Measurements from ENCODE around the gene NHEJ1.

- TF ChIP-seq POLR2A (IDR thresholded peaks at IDR 0.05) (no peak), CTCF (IDR thresholded peaks at IDR 0.05) (no peak)
Measured at GRCh38 chr2:219112651-219113338, 47.8 kb downstream of the NHEJ1 start.

All from heart left ventricle (tissue), 13 donors.